Hepatocyte (in vitro differentiated cells): ENCODE measurements around the gene TNS3. TPM values are rescaled to one million over a fixed set of nuclear protein-coding genes. Genes with fewer than 3 reads are reported as not detected.

Experiments
- DNase-seq: peaks from one replicate; pipeline ENCODE4 v3.0.0-alpha.2; 2016; ENCODE audit warnings: low spot score
- H2AFZ ChIP-seq: fragments of 200-600 bp; sonication (generic); 2 replicates; pipeline ENCODE4 v1.6.0; 2016; ENCODE audit warnings: antibody characterized with exemption, mild to moderate bottlenecking
- H3K27ac ChIP-seq: fragments of 200-600 bp; sonication (generic); 2 replicates; pipeline ENCODE4 v1.5.1; 2016; ENCODE audit warnings: mild to moderate bottlenecking
- H3K27me3 ChIP-seq: fragments of 200-600 bp; sonication (generic); 2 replicates; pipeline ENCODE4 v1.6.1; 2016
- H3K36me3 ChIP-seq: fragments of 200-600 bp; sonication (generic); replicated peaks from 2 replicates; pipeline ENCODE4 v1.5.1; 2016; ENCODE audit warnings: low read depth; ENCODE audit not compliant: insufficient read depth
- H3K4me1 ChIP-seq: fragments of 200-600 bp; sonication (generic); 2 replicates; pipeline ENCODE4 v1.5.1; 2016; ENCODE audit warnings: mild to moderate bottlenecking, moderate library complexity; ENCODE audit not compliant: insufficient read depth
- H3K4me2 ChIP-seq: fragments of 200-600 bp; sonication (generic); 2 replicates; pipeline ENCODE4 v1.6.0; 2016
- H3K4me3 ChIP-seq: fragments of 200-600 bp; sonication (generic); 2 replicates; pipeline ENCODE4 v1.5.1; 2016; ENCODE audit warnings: mild to moderate bottlenecking
- H3K79me2 ChIP-seq: fragments of 200-600 bp; sonication (generic); 2 replicates; pipeline ENCODE4 v1.6.0; 2017; ENCODE audit warnings: mild to moderate bottlenecking
- H3K9me2 ChIP-seq: fragments of 200-600 bp; sonication (generic); replicated peaks from 2 replicates; pipeline ENCODE4 v1.6.0; 2017; ENCODE audit warnings: mild to moderate bottlenecking; ENCODE audit not compliant: insufficient read depth
- H3K9me3 ChIP-seq: fragments of 200-600 bp; sonication (generic); 2 replicates; pipeline ENCODE4 v1.5.1; 2016; ENCODE audit warnings: low read depth, mild to moderate bottlenecking
- H4K20me1 ChIP-seq: fragments of 200-600 bp; sonication (generic); 2 replicates; pipeline ENCODE4 v1.6.0; 2016; ENCODE audit warnings: mild to moderate bottlenecking; ENCODE audit not compliant: insufficient read depth, poor library complexity, severe bottlenecking
- CTCF ChIP-seq: fragments of 200-600 bp; sonication (generic); IDR thresholded peaks from 2 replicates; pipeline ENCODE4 v1.5.1; 2016; ENCODE audit warnings: antibody characterized with exemption, mild to moderate bottlenecking; ENCODE audit not compliant: poor library complexity
- EZH2 ChIP-seq: fragments of 200-600 bp; sonication (generic); IDR thresholded peaks from 2 replicates; pipeline ENCODE4 v1.6.1; 2016; ENCODE audit warnings: antibody characterized with exemption, mild to moderate bottlenecking, borderline replicate concordance
- EZH2phosphoT487 ChIP-seq: fragments of 200-600 bp; sonication (generic); IDR thresholded peaks from one replicate; pipeline ENCODE4 v1.6.1; 2018; ENCODE audit warnings: antibody characterized with exemption, mild to moderate bottlenecking, low read depth, moderate library complexity; ENCODE audit not compliant: unreplicated experiment, severe bottlenecking
- WGBS: methylation state at CpG from one replicate; pipeline ENCODE4 v1.1.6; 2016; ENCODE audit warnings: low lambda C conversion rate; ENCODE audit errors: missing lambda C conversion rate; 5-methylcytosine and 5-hydroxymethylcytosine counted together
- polyA plus RNA-seq: library from polyadenylated mRNA; unstranded; fragments of >200 nt; fragmentation: Nextera tagmentation; extraction: Ambion mirVana; gene quantifications from 2 replicates; pipeline ENCODE4 v1.2.1, GENCODE V29; 2016
- total RNA-seq: library from RNA; depleted of rRNA; stranded (reverse); fragments of >200 nt; gene quantifications from 2 replicates; pipeline ENCODE4 v1.2.3, GENCODE V29; 2014

Gene TNS3
- total and polyA plus RNA-seq, 2 experiments from 2014 or later: 30.0 to 73.3 TPM

- H3K36me3 ChIP-seq: no peaks in the 10 kb centered on the region
- H3K9me2 ChIP-seq: no peaks in the 10 kb centered on the region
- TF ChIP-seq EZH2 (no peak), CTCF (no peak), EZH2phosphoT487 (no peak)
- H3K9me3 ChIP-seq: no peaks in the 10 kb centered on the region
- peak overlapping the region; percentile 4 for H3K4me2 ChIP-seq
- peaks cover 97% of the 10 kb centered on the region for H3K79me2 ChIP-seq
- H2AFZ ChIP-seq: no peak overlapping the region
- no peak overlapping the region for H3K27ac ChIP-seq
- H3K4me3 ChIP-seq: no peak overlapping the region
- DNase-seq: no peak
- peaks cover 34% of the 10 kb centered on the region for H4K20me1 ChIP-seq
- WGBS: 81% methylated on average over 4 of the region's 4 CpGs
- H3K27me3 ChIP-seq: no peaks in the 10 kb centered on the region
- H3K4me1 ChIP-seq: peaks cover 18% of the 10 kb centered on the region
Observed at GRCh38 chr7:47461161-47461560, 120.8 kb downstream of the TNS3 start.

DNA sequence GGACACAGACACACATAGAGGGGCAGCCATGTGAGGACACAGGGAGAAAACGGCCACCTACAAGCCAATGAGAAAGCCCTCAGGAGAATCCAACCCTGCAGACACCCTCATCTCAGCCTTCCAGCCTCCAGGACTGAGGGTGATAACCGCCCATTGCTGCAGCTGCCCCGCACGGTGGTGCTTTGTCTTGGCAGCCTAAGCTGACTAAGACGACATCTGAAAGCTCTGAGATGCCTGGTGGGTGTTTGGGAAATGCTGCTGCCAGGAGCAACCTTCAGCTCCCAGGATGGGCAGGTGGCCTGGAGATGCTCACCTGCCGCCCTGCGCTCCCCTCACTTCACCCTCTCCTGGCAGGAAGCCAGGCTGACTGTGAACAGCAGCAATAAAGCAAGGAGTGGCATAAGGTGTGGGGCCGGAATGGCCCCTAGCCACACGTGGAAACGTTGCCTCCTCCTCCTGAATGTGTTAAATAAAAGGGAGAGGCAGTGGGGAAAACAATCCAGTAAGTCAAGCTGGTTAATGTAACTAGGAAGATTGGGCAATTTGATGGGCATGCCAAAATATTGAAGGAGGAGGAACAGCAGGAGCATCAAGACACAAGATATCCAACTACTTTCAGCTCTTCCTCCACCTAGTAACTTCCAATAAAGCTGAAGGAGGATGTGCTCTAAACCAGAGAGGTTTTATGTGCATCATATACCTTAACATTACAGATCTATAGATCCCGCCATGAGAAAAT is 121.5 kb downstream of the TNS3 start:
- H3K9me2 ChIP-seq: no peaks in the 10 kb centered on the region
- H3K9me3 ChIP-seq: no peaks in the 10 kb centered on the region
- peak; percentile 71 for DNase-seq
- H4K20me1 ChIP-seq: peaks cover 34% of the 10 kb centered on the region
- H3K79me2 ChIP-seq: peaks cover 97% of the 10 kb centered on the region
- no peaks in the 10 kb centered on the region for H3K27me3 ChIP-seq
- no peak overlapping the region for H3K4me3 ChIP-seq
- no peak for TF ChIP-seq EZH2
- H3K27ac ChIP-seq: no peak overlapping the region
- 79% methylated on average over 11 of the region's 11 CpGs for WGBS
- no peaks in the 10 kb centered on the region for H3K36me3 ChIP-seq
- H3K4me2 ChIP-seq: no peak overlapping the region
- H3K4me1 ChIP-seq: peaks cover 17% of the 10 kb centered on the region
- H2AFZ ChIP-seq: no peak overlapping the region

GRCh38 chr7:47458486-47458885 is 123.4 kb downstream of the TNS3 start:
- no peaks in the 10 kb centered on the region for H3K36me3 ChIP-seq
- H4K20me1 ChIP-seq: peaks cover 43% of the 10 kb centered on the region
- no peak overlapping the region for H3K27ac ChIP-seq
- H3K9me3 ChIP-seq: no peaks in the 10 kb centered on the region
- TF ChIP-seq EZH2 (no peak), EZH2phosphoT487 (no peak), CTCF (no peak)
- no peak overlapping the region for H2AFZ ChIP-seq
- H3K4me3 ChIP-seq: no peak overlapping the region
- WGBS: 88% methylated on average over 5 of the region's 5 CpGs
- no peaks in the 10 kb centered on the region for H3K27me3 ChIP-seq
- H3K4me2 ChIP-seq: no peak overlapping the region
- H3K79me2 ChIP-seq: peaks cover 96% of the 10 kb centered on the region
- no peaks in the 10 kb centered on the region for H3K9me2 ChIP-seq
- H3K4me1 ChIP-seq: peaks cover 34% of the 10 kb centered on the region
- DNase-seq: no peak

GRCh38 chr7:47458057-47458456 is 123.9 kb downstream of the TNS3 start:
- no peak overlapping the region for H3K4me2 ChIP-seq
- no peak overlapping the region for H3K4me3 ChIP-seq
- no peak overlapping the region for H3K27ac ChIP-seq
- H3K36me3 ChIP-seq: no peaks in the 10 kb centered on the region
- H3K79me2 ChIP-seq: peaks cover 96% of the 10 kb centered on the region
- H3K27me3 ChIP-seq: no peaks in the 10 kb centered on the region
- no peaks in the 10 kb centered on the region for H3K9me3 ChIP-seq
- no peak for TF ChIP-seq CTCF
- no peak for TF ChIP-seq EZH2
- no peak for TF ChIP-seq EZH2phosphoT487
- no peak overlapping the region for H2AFZ ChIP-seq
- DNase-seq: no peak
- peaks cover 46% of the 10 kb centered on the region for H4K20me1 ChIP-seq
- peaks cover 39% of the 10 kb centered on the region for H3K4me1 ChIP-seq
- no peaks in the 10 kb centered on the region for H3K9me2 ChIP-seq
- WGBS: 85% methylated on average over 5 of the region's 5 CpGs
